Activated CD8-positive, alpha-beta T cell treated with anti-CD3 and anti-CD28 coated beads for 36 hours (primary cell): ENCODE data around the gene KNTC1. TPM values are rescaled to one million over a fixed set of nuclear protein-coding genes. Genes with fewer than 3 reads are reported as not detected.
"Not testable (repeated sequence)": the region's sequence is repeated elsewhere in the genome, so short reads cannot be mapped to it uniquely, and the experiment has no call there.

Source experiments
- ATAC-seq: fragments of 200-7000 bp; cut with Tn5 transposase; one replicate; pipeline ENCODE4 v1.10.0; 2021; ENCODE audit warnings: mild to moderate bottlenecking, moderate library complexity
- CTCF ChIA-PET: fragments of 350-600 bp; sonication (Branson Sonifier 250); formaldehyde crosslinking; loops from one replicate; lab custom pipeline; 2021; ENCODE audit warnings: antibody characterized with exemption; lab: Charles Lee
- POLR2A ChIA-PET: fragments of 350-600 bp; sonication (Branson Sonifier 250); formaldehyde crosslinking; loops from one replicate; lab custom pipeline; 2021; ENCODE audit warnings: antibody characterized with exemption; lab: Charles Lee
- DNase-seq: peaks from one replicate; pipeline ENCODE4 v3.0.0-alpha.2; 2020
- H3K27ac Mint-ChIP-seq: one replicate; pipeline ENCODE4 v1.8.0; 2021; ENCODE audit warnings: mild to moderate bottlenecking, mixed read lengths
- H3K27me3 Mint-ChIP-seq: one replicate; pipeline ENCODE4 v1.8.0; 2021; ENCODE audit warnings: mixed read lengths
- H3K36me3 Mint-ChIP-seq: one replicate; pipeline ENCODE4 v1.8.0; 2021; ENCODE audit warnings: low read depth, mixed read lengths
- H3K4me1 Mint-ChIP-seq: one replicate; pipeline ENCODE4 v1.8.0; 2021; ENCODE audit warnings: low read depth, mixed read lengths
- H3K4me3 Mint-ChIP-seq: one replicate; pipeline ENCODE4 v1.8.0; 2021; ENCODE audit warnings: mild to moderate bottlenecking, moderate library complexity, mixed read lengths
- H3K9me3 Mint-ChIP-seq: one replicate; pipeline ENCODE4 v1.8.0; 2021; ENCODE audit warnings: mixed read lengths
- CTCF ChIP-seq: fragments of 200-600 bp; IDR thresholded peaks from one replicate; pipeline ENCODE4 v1.8.0; 2022; ENCODE audit warnings: antibody characterized with exemption, mild to moderate bottlenecking
- intact Hi-C: fragments of 100-400 bp; cut with micrococcal nuclease; formaldehyde crosslinking; loops from one replicate; pipeline ENCODE4 v1.10.0; 2022
- total RNA-seq, 2 experiments: library from RNA; stranded (reverse); gene quantifications; one replicate each; pipeline ENCODE4 v1.2.3, GENCODE V29; 2021

The KNTC1 gene
- total RNA-seq, 2 experiments from 2014 or later, result 128 to 129 TPM

GRCh38 chr12:122569288-122569687 lies 42.2 kb downstream of the KNTC1 start:
- Mint-ChIP-seq H3K27ac (no peak overlapping the region), H3K27me3 (no peaks in the 10 kb centered on the region), H3K36me3 (peaks cover 33% of the 10 kb centered on the region), H3K4me1 (no peaks in the 10 kb centered on the region), H3K9me3 (no peaks in the 10 kb centered on the region), H3K4me3 (no peak overlapping the region)
- no peak for DNase-seq
- ChIA-PET POLR2A (no interaction called here), CTCF (interaction anchor here (1.2 to 1.5 kb wide), 2 partner anchors 13 to 54 kb away, joined by 3 read pairs; no protein-coding TSS in a partner anchor)
- intact Hi-C loops, result no loop called here
- no peak for TF ChIP-seq CTCF
- ATAC-seq, result no peak

GRCh38 chr12:122570006-122570405 lies 43.0 kb downstream of the KNTC1 start:
- DNase-seq, ATAC-seq, intact Hi-C loops, H3K9me3 Mint-ChIP-seq, POLR2A ChIA-PET, H3K27me3 Mint-ChIP-seq, H3K27ac Mint-ChIP-seq, H3K4me3 Mint-ChIP-seq, H3K4me1 Mint-ChIP-seq: not testable (repeated sequence)
- CTCF ChIA-PET, result interaction anchor here (1.2 to 1.5 kb wide), 2 partner anchors 13 to 55 kb away, joined by 3 read pairs; no protein-coding TSS in a partner anchor
- H3K36me3 Mint-ChIP-seq, result peaks cover 34% of the 10 kb centered on the region

- Mint-ChIP-seq H3K4me3 (no peak overlapping the region), H3K9me3 (no peaks in the 10 kb centered on the region), H3K4me1 (no peaks in the 10 kb centered on the region), H3K27me3 (no peaks in the 10 kb centered on the region), H3K27ac (no peak overlapping the region), H3K36me3 (peaks cover 45% of the 10 kb centered on the region)
- ATAC-seq (no peak), DNase-seq (no peak)
- POLR2A ChIA-PET, result no interaction called here
- intact Hi-C loops, result no loop called here
- TF ChIP-seq CTCF, result no peak
- CTCF ChIA-PET, result interaction anchor here (1.0 kb wide), 1 partner anchor 10 kb away, joined by 3 read pairs; no protein-coding TSS in a partner anchor
Measured at GRCh38 chr12:122571821-122572220, 44.8 kb downstream of the KNTC1 start.

- DNase-seq, H3K9me3 Mint-ChIP-seq, ATAC-seq, H3K4me3 Mint-ChIP-seq, H3K27me3 Mint-ChIP-seq, H3K27ac Mint-ChIP-seq, H3K4me1 Mint-ChIP-seq, intact Hi-C loops: not testable (repeated sequence)
- CTCF ChIA-PET, result interaction anchor here (1.0 kb wide), 1 partner anchor 14 kb away, joined by 3 read pairs; no protein-coding TSS in a partner anchor
- POLR2A ChIA-PET, result interaction anchor here (0.7 kb wide), 1 partner anchor 56 kb away, joined by 3 read pairs; the partner anchor contains the start of gene KNTC1
- peaks cover 64% of the 10 kb centered on the region for H3K36me3 Mint-ChIP-seq
Measured at GRCh38 chr12:122583294-122583693, 56.2 kb downstream of the KNTC1 start.

- Mint-ChIP-seq H3K4me3 (no peak overlapping the region), H3K36me3 (peaks cover 58% of the 10 kb centered on the region), H3K4me1 (no peaks in the 10 kb centered on the region), H3K9me3 (no peaks in the 10 kb centered on the region), H3K27ac (no peak overlapping the region), H3K27me3 (no peaks in the 10 kb centered on the region)
- TF ChIP-seq CTCF, result no peak
- DNase-seq (no peak), ATAC-seq (no peak)
- intact Hi-C loops, result no loop called here
- CTCF ChIA-PET, result no interaction called here
- POLR2A ChIA-PET, result interaction anchor here (0.7 to 1.4 kb wide), 3 partner anchors 10 to 1296 kb away, joined by 3 to 7 read pairs (median 5); partner anchors contain the start of genes KNTC1 and RSRC2
Measured at GRCh38 chr12:122584177-122584863, 57.3 kb downstream of the KNTC1 start.

GRCh38 chr12:122590990-122591389 lies 63.9 kb downstream of the KNTC1 start:
- ATAC-seq (no peak), DNase-seq (no peak)
- no peaks in the 10 kb centered on the region for H3K9me3 Mint-ChIP-seq
- POLR2A ChIA-PET, result no interaction called here
- H3K27me3 Mint-ChIP-seq, result no peaks in the 10 kb centered on the region
- H3K4me1 Mint-ChIP-seq, result peaks cover 6% of the 10 kb centered on the region
- H3K36me3 Mint-ChIP-seq, result peaks cover 42% of the 10 kb centered on the region
- CTCF ChIA-PET, result interaction anchor here (1.2 kb wide), 1 partner anchor 119 kb away, joined by 3 read pairs; no protein-coding TSS in a partner anchor
- H3K27ac Mint-ChIP-seq, result no peak overlapping the region
- no peak for TF ChIP-seq CTCF
- no peak overlapping the region for H3K4me3 Mint-ChIP-seq
- intact Hi-C loops, result no loop called here

GRCh38 chr12:122591966-122592365 lies 64.9 kb downstream of the KNTC1 start:
- DNase-seq, H3K27me3 Mint-ChIP-seq, H3K9me3 Mint-ChIP-seq, H3K4me1 Mint-ChIP-seq, ATAC-seq, intact Hi-C loops, H3K4me3 Mint-ChIP-seq, H3K27ac Mint-ChIP-seq, CTCF ChIA-PET: not testable (repeated sequence)
- H3K36me3 Mint-ChIP-seq, result peaks cover 40% of the 10 kb centered on the region
- POLR2A ChIA-PET, result interaction anchor here (0.9 kb wide), 1 partner anchor 55 kb away, joined by 3 read pairs; no protein-coding TSS in a partner anchor

GRCh38 chr12:122592543-122592942 lies 65.5 kb downstream of the KNTC1 start:
- peak overlapping the region; percentile 16 for H3K27ac Mint-ChIP-seq
- CTCF ChIA-PET, H3K4me1 Mint-ChIP-seq, H3K9me3 Mint-ChIP-seq, H3K4me3 Mint-ChIP-seq, DNase-seq, ATAC-seq, H3K27me3 Mint-ChIP-seq, intact Hi-C loops: not testable (repeated sequence)
- peaks cover 42% of the 10 kb centered on the region for H3K36me3 Mint-ChIP-seq
- POLR2A ChIA-PET, result interaction anchor here (1.3 to 1.8 kb wide), 2 partner anchors 44 to 50 kb away, joined by 3 to 4 read pairs; no protein-coding TSS in a partner anchor
